Body of pancreas (tissue), 4 donors: ENCODE measurements around the gene RETREG1.

ENCODE experiments used
- CTCF ChIP-seq, 7 experiments: fragments of 450-650 bp in 4 of 7; fragments of 200-600 bp in 3 of 7; sonication (generic) in 3 of 7; IDR thresholded peaks; one replicate each; pipeline ENCODE4 v1.5.1; 2016 to 2019; ENCODE audit warnings: antibody characterized with exemption in 7 of 7
- POLR2A ChIP-seq, 3 donors: fragments of 450-650 bp; IDR thresholded peaks; one replicate each; pipeline ENCODE4 v1.6.1; 2016; ENCODE audit warnings: antibody characterized with exemption in 3 of 3, mild to moderate bottlenecking in 2 of 3

- TF ChIP-seq CTCF (IDR thresholded peaks at IDR 0.05) = no peak
- TF ChIP-seq POLR2A (IDR thresholded peaks at IDR 0.05) = no peak
Observed at GRCh38 chr5:16588434-16589214, 28.2 kb downstream of the RETREG1 start.
